HepG2 (cell line): Measurements from ENCODE around the gene ARL4D. TPM values are rescaled to one million over a fixed set of nuclear protein-coding genes. Genes with fewer than 3 reads are reported as not detected.

Experiments used
- ATAC-seq: fragments of 200-7000 bp; cut with Tn5 transposase; 3 replicates; pipeline ENCODE4 v1.9.1; 2020; ENCODE audit warnings: mild to moderate bottlenecking, moderate library complexity
- BruUV-seq: library from RNA; stranded (reverse); fragments of 400-500 nt; replicated peaks from 2 replicates; lab custom pipeline; 2021; lab: Mats Ljungman, UMichigan
- CTCF ChIA-PET: fragments of 300-600 bp; formaldehyde crosslinking; extraction: SDS; loops from one replicate; lab custom pipeline; 2021; ENCODE audit warnings: low total read pairs, inconsistent platforms, low intra/inter-chr PET ratio; lab: Yijun Ruan, JAX
- POLR2A ChIA-PET: fragments of 350-600 bp; sonication (Branson Sonifier 250); formaldehyde crosslinking; loops from one replicate; lab custom pipeline; 2020; ENCODE audit warnings: antibody characterized with exemption, inconsistent platforms; lab: Yijun Ruan, JAX
- DNase-seq: peaks from one replicate; pipeline ENCODE4 v3.0.0-alpha.2; 2015; ENCODE audit warnings: low spot score
- FAIRE-seq: peaks from 3 replicates; lab custom pipeline; 2011; peaks lifted over from hg19 to GRCh38; lab: Jason Lieb, UNC
- H2AFZ ChIP-seq: one replicate; pipeline ENCODE4 v1.6.1; 2011; ENCODE audit warnings: low read length, inconsistent platforms
- H3K27ac ChIP-seq: fragments of 300-600 bp; 3 replicates; pipeline ENCODE4 v1.8.0; 2011; ENCODE audit warnings: mixed run types, mild to moderate bottlenecking, mixed read lengths, low read length, inconsistent platforms; ENCODE audit not compliant: insufficient read depth; ENCODE audit errors: extremely low read length
- H3K27me3 ChIP-seq, 2 experiments: fragments of 200-600 bp in 1 of 2; 2 replicates in 1 of 2; 3 replicates in 1 of 2; pipeline versions ENCODE4 v1.6.0 to v1.8.0; 2011; ENCODE audit warnings: low read length in 2 of 2, mild to moderate bottlenecking in 2 of 2, moderate library complexity in 2 of 2, inconsistent platforms in 1 of 2; ENCODE audit not compliant: insufficient read depth in 2 of 2, control insufficient read depth in 1 of 2
- H3K36me3 ChIP-seq, 2 experiments: fragments of 200-600 bp in 1 of 2; replicated peaks in 1 of 2; 2 replicates in 1 of 2; 3 replicates in 1 of 2; pipeline versions ENCODE4 v1.5.1 to v1.8.0; 2011; ENCODE audit warnings: low read length in 2 of 2, inconsistent platforms in 1 of 2; ENCODE audit not compliant: insufficient read depth in 2 of 2, control insufficient read depth in 1 of 2
- H3K4me1 ChIP-seq: 2 replicates; pipeline ENCODE4 v1.5.1; 2012; ENCODE audit warnings: low read length, inconsistent platforms; ENCODE audit not compliant: insufficient read depth
- H3K4me2 ChIP-seq: 2 replicates; pipeline ENCODE4 v1.6.0; 2011; ENCODE audit warnings: low read depth, low read length, inconsistent platforms
- H3K4me3 ChIP-seq, 3 experiments: fragments of 200-600 bp in 1 of 3; sonication (generic), shearing (Covaris generic) in 1 of 3; replicated peaks in 1 of 3; 2 replicates each; pipeline ENCODE4 v1.5.1; 2011 to 2016; ENCODE audit warnings: low read length in 3 of 3, inconsistent platforms in 2 of 3, low read depth in 2 of 3, mild to moderate bottlenecking in 2 of 3, control low read depth in 1 of 3, mixed read lengths in 1 of 3; ENCODE audit not compliant: insufficient read depth in 1 of 3
- H3K79me2 ChIP-seq: one replicate; pipeline ENCODE4 v1.6.1; 2011; ENCODE audit warnings: low read length, inconsistent platforms; ENCODE audit not compliant: insufficient read depth
- H3K9ac ChIP-seq: 2 replicates; pipeline ENCODE4 v1.6.0; 2011; ENCODE audit warnings: mild to moderate bottlenecking, low read depth, low read length, inconsistent platforms; ENCODE audit not compliant: insufficient read depth
- H3K9me3 ChIP-seq: 2 replicates; pipeline ENCODE4 v1.5.1; 2012; ENCODE audit warnings: mild to moderate bottlenecking, low read length
- H4K20me1 ChIP-seq: 2 replicates; pipeline ENCODE4 v1.6.0; 2011; ENCODE audit warnings: inconsistent platforms, mild to moderate bottlenecking, low read length, moderate library complexity; ENCODE audit not compliant: insufficient read depth
- KLF13 ChIP-seq: sonication (generic); formaldehyde crosslinking; IDR thresholded peaks from 2 replicates; pipeline ENCODE4 v1.4.0; 2020; ENCODE audit warnings: mild to moderate bottlenecking, missing genetic modification reagents
- WGBS: methylation state at CpG from one replicate; pipeline ENCODE4 v1.1.6; 2017; ENCODE audit warnings: low lambda C conversion rate; 5-methylcytosine and 5-hydroxymethylcytosine counted together
- in situ Hi-C: cut with HindIII; loops from 2 replicates; pipeline ENCODE4 v1.10.0; 2017; ENCODE audit warnings: low pct_unique_long_range_greater_than_20kb; ENCODE audit not compliant: extremely low pct_ligation_motif_present
- intact Hi-C: fragments of 100-400 bp; cut with micrococcal nuclease; formaldehyde crosslinking; loops from one replicate; pipeline ENCODE4 v1.10.0; 2022; ENCODE audit not compliant: unreplicated experiment
- polyA plus RNA-seq, 8 experiments: library from polyadenylated mRNA; depleted of rRNA in 3 of 8; stranded (reverse) in 7 of 8; unstranded in 1 of 8; fragments of >200 nt; fragmentation: Illumina TruSeq in 4 of 8; extraction: Trizol in 4 of 8; gene quantifications; 2 replicates each; pipeline versions ENCODE4 v1.2.1 to v1.2.3, GENCODE V29; 2011 to 2016; ENCODE audit warnings: low read depth in 4 of 8, missing spikeins in 1 of 8, mixed read lengths in 1 of 8; ENCODE audit not compliant: insufficient read depth in 1 of 8
- total RNA-seq, 5 experiments: library from RNA; depleted of rRNA; stranded (reverse); fragments of >200 nt; fragmentation: Illumina TruSeq; extraction: Trizol; gene quantifications; 2 replicates each; pipeline ENCODE4 v1.2.3, GENCODE V29; 2016; ENCODE audit warnings: low read depth in 1 of 5
- TF ChIP-seq, protein P1 (sequence below), 2 experiments: fragments of 450-650 bp in 1 of 2; sonication (generic) in 1 of 2; formaldehyde crosslinking in 1 of 2; IDR thresholded peaks; 2 replicates each; pipeline versions ENCODE4 v1.6.1 to v1.8.0; 2016 to 2022; ENCODE audit warnings: antibody characterized with exemption in 1 of 2, mild to moderate bottlenecking in 1 of 2, missing genetic modification reagents in 1 of 2

The ARL4D gene
- total and polyA plus RNA-seq, 2 of the 13 experiments (the other 11 are each of a cell fraction or from before 2014, with no cell fraction given) = 9.0 to 25.9 TPM

DNA sequence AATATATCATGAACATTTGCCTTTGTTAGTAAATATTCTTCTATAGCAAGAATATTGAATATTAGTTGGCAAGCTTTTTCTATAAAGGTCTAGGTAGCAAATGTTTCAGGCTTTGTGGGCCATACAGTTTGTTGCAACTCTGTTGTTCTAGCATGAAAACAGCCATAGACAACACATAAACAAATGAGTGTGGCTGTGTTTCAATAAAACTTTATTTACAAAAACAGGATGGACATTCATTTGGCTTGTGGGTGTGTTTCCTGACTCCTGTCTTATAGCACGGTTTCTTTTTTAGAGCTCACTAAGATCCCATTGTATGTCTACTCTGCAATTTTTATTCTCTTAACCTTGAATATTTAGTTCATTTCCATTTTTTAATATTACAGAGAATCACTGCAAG lies 39.0 kb downstream of the ARL4D start:
- H3K27me3 ChIP-seq = no peaks in the 10 kb centered on the region
- H3K79me2 ChIP-seq = no peaks in the 10 kb centered on the region
- ChIA-PET CTCF (no interaction called here), POLR2A (interaction anchor here (0.6 to 1.4 kb wide), 3 partner anchors 11 to 39 kb away, joined by 3 read pairs; partner anchors contain the start of gene ARL4D)
- no peak for TF ChIP-seq KLF13 (CRISPR knock-in tag)
- TF ChIP-seq, protein P1, sequence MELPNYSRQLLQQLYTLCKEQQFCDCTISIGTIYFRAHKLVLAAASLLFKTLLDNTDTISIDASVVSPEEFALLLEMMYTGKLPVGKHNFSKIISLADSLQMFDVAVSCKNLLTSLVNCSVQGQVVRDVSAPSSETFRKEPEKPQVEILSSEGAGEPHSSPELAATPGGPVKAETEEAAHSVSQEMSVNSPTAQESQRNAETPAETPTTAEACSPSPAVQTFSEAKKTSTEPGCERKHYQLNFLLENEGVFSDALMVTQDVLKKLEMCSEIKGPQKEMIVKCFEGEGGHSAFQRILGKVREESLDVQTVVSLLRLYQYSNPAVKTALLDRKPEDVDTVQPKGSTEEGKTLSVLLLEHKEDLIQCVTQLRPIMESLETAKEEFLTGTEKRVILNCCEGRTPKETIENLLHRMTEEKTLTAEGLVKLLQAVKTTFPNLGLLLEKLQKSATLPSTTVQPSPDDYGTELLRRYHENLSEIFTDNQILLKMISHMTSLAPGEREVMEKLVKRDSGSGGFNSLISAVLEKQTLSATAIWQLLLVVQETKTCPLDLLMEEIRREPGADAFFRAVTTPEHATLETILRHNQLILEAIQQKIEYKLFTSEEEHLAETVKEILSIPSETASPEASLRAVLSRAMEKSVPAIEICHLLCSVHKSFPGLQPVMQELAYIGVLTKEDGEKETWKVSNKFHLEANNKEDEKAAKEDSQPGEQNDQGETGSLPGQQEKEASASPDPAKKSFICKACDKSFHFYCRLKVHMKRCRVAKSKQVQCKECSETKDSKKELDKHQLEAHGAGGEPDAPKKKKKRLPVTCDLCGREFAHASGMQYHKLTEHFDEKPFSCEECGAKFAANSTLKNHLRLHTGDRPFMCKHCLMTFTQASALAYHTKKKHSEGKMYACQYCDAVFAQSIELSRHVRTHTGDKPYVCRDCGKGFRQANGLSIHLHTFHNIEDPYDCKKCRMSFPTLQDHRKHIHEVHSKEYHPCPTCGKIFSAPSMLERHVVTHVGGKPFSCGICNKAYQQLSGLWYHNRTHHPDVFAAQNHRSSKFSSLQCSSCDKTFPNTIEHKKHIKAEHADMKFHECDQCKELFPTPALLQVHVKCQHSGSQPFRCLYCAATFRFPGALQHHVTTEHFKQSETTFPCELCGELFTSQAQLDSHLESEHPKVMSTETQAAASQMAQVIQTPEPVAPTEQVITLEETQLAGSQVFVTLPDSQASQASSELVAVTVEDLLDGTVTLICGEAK (IDR thresholded peaks at IDR 0.05) = peak; percentile 92
- TF ChIP-seq, protein P1 (CRISPR knock-in tag; IDR thresholded peaks at IDR 0.05) = peak; percentile 98
- no peak overlapping the region for H2AFZ ChIP-seq
- no peak overlapping the region for H3K4me3 ChIP-seq
- H4K20me1 ChIP-seq = no peaks in the 10 kb centered on the region
- whole genome bisulfite sequencing = 61% methylated on average over 1 of the region's 1 CpG
- no peak for FAIRE-seq
- H3K36me3 ChIP-seq = no peaks in the 10 kb centered on the region
- DNase-seq = no peak
- ATAC-seq = no peak
- no peak overlapping the region for H3K9ac ChIP-seq
- no peak overlapping the region for H3K27ac ChIP-seq
- no peaks in the 10 kb centered on the region for H3K9me3 ChIP-seq
- H3K4me2 ChIP-seq = no peak overlapping the region
- intact Hi-C loops = no loop called here
- peaks cover 59% of the 10 kb centered on the region for H3K4me1 ChIP-seq
- in situ Hi-C loops = no loop called here
- no TSS peak for BruUV-seq
